Colonic mucosa (tissue), 4 donors: ENCODE data around the gene NSF. TPM values are rescaled to one million over a fixed set of nuclear protein-coding genes. Genes with fewer than 3 reads are reported as not detected.

Source experiments
- DNase-seq: peaks from one replicate; pipeline ENCODE4 v3.0.0-alpha.2; 2020
- H3K27ac ChIP-seq: fragments of 200-600 bp; one replicate; pipeline ENCODE4 v1.8.0; 2021
- H3K27me3 ChIP-seq: fragments of 200-600 bp; one replicate; pipeline ENCODE4 v1.8.0; 2021
- H3K36me3 ChIP-seq: fragments of 200-600 bp; one replicate; pipeline ENCODE4 v1.8.0; 2021
- H3K4me1 ChIP-seq: fragments of 200-600 bp; one replicate; pipeline ENCODE4 v1.8.0; 2021; ENCODE audit warnings: mild to moderate bottlenecking
- H3K4me3 ChIP-seq: fragments of 200-600 bp; one replicate; pipeline ENCODE4 v1.8.0; 2021
- H3K9ac ChIP-seq, 2 donors: one replicate each; pipeline ENCODE4 v1.7.0; 2013; ENCODE audit warnings: control low read depth in 2 of 2, low read depth in 2 of 2, low read length in 2 of 2
- H3K9me3 ChIP-seq: fragments of 200-600 bp; one replicate; pipeline ENCODE4 v1.8.0; 2021
- intact Hi-C: fragments of 100-400 bp; cut with DNase I; formaldehyde crosslinking; loops from one replicate; pipeline ENCODE4 v1.14.1; 2022
- total RNA-seq, 2 donors: library from RNA; stranded (reverse); fragmentation: NEBNext Ultra II Directional in 1 of 2; extraction: Animal tissue kit (Norgen Biotek cat#: 25700) in 1 of 2; gene quantifications; one replicate each; pipeline ENCODE4 v1.2.1, GENCODE V29; 2021
- TF ChIP-seq, protein P1 (sequence below): fragments of 200-600 bp; IDR thresholded peaks from one replicate; pipeline ENCODE4 v1.8.0; 2022; ENCODE audit warnings: antibody characterized with exemption, mild to moderate bottlenecking
- donor health status: healthy.
- donor health status: DM: no; HTN: no; CAD: no.
- donor health status: DM: no; HTN: no; CAD: no.

The NSF gene
- total RNA-seq, 2 donors from 2014 or later, result 58.4 to 82.8 TPM

DNA sequence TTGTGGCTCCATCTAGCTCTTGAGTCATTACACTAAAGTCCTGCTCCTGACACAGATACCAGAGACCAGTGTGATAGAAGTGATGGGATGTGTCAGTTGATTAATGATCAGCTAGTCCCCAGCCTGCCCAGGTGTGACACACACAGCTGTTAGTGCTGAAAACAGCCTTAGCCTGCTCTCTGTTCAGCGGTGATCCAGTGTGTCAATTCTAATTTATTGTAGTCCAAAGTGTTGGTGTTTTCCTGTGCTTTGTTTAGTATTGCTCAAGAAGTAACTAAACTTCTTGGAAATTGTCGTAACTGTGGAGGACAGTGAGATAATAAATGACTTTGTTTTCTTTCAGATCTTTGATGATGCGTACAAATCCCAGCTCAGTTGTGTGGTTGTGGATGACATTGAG is 135.7 kb downstream of the NSF start:
- no peaks in the 10 kb centered on the region for H3K9me3 ChIP-seq
- intact Hi-C loops, result no loop called here
- H3K27me3 ChIP-seq, result no peaks in the 10 kb centered on the region
- no peaks in the 10 kb centered on the region for H3K36me3 ChIP-seq
- no peaks in the 10 kb centered on the region for H3K4me1 ChIP-seq
- DNase-seq, result no peak
- H3K9ac ChIP-seq, result no peak overlapping the region
- no peak overlapping the region for H3K27ac ChIP-seq
- TF ChIP-seq, protein P1, sequence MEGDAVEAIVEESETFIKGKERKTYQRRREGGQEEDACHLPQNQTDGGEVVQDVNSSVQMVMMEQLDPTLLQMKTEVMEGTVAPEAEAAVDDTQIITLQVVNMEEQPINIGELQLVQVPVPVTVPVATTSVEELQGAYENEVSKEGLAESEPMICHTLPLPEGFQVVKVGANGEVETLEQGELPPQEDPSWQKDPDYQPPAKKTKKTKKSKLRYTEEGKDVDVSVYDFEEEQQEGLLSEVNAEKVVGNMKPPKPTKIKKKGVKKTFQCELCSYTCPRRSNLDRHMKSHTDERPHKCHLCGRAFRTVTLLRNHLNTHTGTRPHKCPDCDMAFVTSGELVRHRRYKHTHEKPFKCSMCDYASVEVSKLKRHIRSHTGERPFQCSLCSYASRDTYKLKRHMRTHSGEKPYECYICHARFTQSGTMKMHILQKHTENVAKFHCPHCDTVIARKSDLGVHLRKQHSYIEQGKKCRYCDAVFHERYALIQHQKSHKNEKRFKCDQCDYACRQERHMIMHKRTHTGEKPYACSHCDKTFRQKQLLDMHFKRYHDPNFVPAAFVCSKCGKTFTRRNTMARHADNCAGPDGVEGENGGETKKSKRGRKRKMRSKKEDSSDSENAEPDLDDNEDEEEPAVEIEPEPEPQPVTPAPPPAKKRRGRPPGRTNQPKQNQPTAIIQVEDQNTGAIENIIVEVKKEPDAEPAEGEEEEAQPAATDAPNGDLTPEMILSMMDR, result no peak
- no peak overlapping the region for H3K4me3 ChIP-seq

DNA sequence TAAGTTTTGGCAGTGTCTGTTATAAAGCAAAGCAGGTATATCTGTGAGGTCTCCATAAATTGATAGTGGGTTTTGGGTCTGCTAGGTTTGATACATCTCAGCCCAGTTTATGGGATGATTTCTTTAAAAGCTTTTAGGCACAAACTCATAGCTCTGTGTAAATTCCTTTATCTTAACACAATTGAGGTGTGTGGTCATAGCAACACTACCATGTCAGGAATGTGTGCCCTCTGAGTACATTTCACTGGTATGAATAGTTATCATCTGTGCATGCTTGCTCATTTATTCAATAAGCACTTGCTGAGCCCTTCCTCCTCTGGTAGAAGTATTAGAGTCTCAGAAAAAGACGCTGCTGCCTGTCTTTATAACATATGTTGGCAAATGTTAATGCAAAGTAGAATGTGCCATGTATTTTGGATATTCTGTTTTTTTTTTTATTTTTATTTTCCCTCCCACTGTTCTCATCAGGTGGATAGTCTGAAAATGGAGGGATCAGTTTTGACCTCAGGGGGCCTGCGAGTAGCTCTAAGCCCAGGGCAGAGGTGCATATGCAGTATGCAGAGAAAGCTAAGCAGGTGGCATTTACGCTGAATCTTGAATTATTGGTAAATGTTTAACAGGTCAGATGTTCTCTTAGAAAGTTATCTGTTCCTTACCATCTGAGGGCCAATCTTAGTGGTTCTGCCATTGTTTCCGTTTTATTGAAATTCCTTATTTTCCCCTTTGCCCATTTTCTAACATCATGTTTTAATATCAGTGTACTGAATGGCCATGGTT is 137.3 kb downstream of the NSF start:
- Histone ChIP-seq H3K27ac (no peak overlapping the region), H3K4me1 (no peaks in the 10 kb centered on the region), H3K36me3 (no peaks in the 10 kb centered on the region), H3K9me3 (no peaks in the 10 kb centered on the region), H3K9ac (no peak overlapping the region), H3K4me3 (no peak overlapping the region), H3K27me3 (no peaks in the 10 kb centered on the region)
- intact Hi-C loops, result no loop called here
- no peak for DNase-seq
- TF ChIP-seq, protein P1, result no peak

DNA sequence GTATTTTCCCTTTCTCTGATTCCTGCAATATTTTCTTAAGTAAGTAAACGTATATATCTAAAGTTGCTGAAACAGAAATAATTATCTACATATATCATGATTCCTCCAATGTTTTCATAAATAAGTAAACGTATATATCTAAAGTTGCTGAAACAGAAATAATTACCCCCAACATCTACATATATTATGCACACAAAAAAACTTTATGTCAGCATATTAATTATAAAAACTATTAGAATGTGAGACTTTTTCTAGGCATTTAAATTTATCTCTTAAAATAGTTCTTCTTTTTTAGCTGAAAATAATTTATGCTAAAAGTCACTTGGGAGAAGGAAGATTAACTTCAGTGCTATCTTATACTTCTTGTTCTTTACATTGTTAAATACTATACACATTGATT is 139.6 kb downstream of the NSF start:
- no peak overlapping the region for H3K4me3 ChIP-seq
- no peak for DNase-seq
- no peak overlapping the region for H3K9ac ChIP-seq
- H3K4me1 ChIP-seq, result no peaks in the 10 kb centered on the region
- no peaks in the 10 kb centered on the region for H3K36me3 ChIP-seq
- TF ChIP-seq, protein P1, result no peak
- H3K27ac ChIP-seq, result no peak overlapping the region
- H3K27me3 ChIP-seq, result no peaks in the 10 kb centered on the region
- intact Hi-C loops, result no loop called here
- no peaks in the 10 kb centered on the region for H3K9me3 ChIP-seq

DNA sequence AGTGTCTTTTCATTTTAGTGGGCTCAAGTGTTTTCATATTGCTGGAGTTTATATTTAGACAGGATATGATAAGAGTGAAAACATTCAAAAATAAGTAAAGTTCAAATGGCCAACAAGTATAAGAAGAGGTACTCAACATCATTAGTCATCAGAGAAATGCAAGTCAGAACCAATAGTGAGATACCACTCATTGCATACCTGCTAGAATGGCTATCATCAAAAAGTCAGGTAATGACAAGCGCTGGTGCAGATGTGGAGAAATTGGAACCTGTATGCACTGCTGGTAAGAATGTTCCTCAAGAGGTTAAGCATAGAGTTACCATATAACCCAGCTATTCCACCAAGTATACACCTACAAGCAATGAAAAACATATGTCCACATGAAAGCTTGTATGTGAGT is 140.2 kb downstream of the NSF start:
- Histone ChIP-seq H3K4me3 (no peak overlapping the region), H3K27ac (no peak overlapping the region), H3K4me1 (no peaks in the 10 kb centered on the region), H3K27me3 (no peaks in the 10 kb centered on the region), H3K9me3 (no peaks in the 10 kb centered on the region), H3K9ac (no peak overlapping the region), H3K36me3 (no peaks in the 10 kb centered on the region)
- no peak for DNase-seq
- TF ChIP-seq, protein P1, result no peak
- intact Hi-C loops, result no loop called here

DNA sequence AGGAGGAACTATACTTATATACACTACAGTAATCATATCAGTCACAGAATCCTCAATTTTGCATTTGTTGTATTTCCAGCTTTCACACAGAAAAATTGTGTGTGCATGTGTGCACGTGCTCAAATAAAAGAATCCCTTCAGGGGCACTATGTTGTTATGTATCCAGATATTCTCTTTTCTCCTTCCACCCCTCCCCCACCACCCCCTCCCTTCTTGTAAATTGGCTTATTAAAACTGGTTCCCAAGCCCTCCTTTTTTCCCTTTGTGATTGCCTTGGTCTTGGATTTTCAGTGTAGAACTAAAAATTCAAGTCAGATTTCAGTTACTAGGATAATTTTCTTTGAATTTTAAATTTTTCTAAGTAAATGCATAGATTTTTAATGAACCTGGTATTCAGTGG is 141.7 kb downstream of the NSF start:
- Histone ChIP-seq H3K9me3 (no peaks in the 10 kb centered on the region), H3K27me3 (no peaks in the 10 kb centered on the region), H3K9ac (no peak overlapping the region), H3K4me1 (no peaks in the 10 kb centered on the region), H3K4me3 (no peak overlapping the region), H3K27ac (no peak overlapping the region), H3K36me3 (no peaks in the 10 kb centered on the region)
- no peak for DNase-seq
- intact Hi-C loops, result no loop called here
- TF ChIP-seq, protein P1, result no peak
